CMK (cell line): ENCODE measurements around the gene CYP2B6.
"Not testable (repeated sequence)": the region's sequence is repeated elsewhere in the genome, so short reads cannot be mapped to it uniquely, and the experiment has no call there.

ENCODE experiments used
- DNase-seq: peaks from one replicate; pipeline ENCODE4 v3.0.0-alpha.2; 2010; ENCODE audit warnings: low read depth

Gene CYP2B6

DNA sequence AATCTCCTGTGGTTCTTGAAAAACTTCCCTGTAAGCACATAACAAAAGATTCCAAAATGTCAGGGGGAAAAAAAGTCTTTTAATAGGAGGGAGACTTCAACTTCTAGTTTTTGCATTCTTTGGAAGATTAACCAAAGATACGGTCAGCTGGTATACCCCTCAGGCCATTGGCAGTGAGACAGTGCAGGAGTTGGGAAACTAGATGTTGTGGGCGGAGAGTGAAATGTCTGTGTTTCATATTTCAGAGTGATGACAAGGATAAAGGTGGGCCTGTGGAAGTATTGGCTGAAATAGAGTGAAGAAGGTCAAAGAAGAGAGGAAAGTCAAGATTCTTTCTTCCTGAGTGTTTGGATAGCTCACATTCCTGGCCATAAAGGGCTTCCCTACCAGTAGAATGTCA, 40.8 kb downstream of the CYP2B6 start:
- no peak for DNase-seq

DNA sequence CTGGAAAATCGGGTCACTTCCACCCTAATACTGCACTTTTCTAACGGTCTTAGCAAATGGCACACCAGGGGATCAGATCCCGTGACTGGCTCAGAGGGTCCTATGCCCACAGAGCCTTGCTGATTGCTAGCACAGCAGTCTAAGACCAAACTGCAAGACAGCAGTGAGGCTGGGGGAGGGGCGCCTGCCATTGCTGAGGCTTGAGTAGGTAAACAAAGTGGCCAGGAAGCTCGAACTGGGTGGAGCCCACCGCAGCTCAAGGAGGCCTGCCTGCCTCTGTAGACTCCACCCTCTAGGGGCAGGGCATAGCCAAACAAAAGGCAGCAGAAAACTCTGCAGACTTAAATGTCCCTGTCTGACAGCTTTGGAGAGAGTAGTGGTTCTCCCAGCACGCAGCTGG, 42.2 kb downstream of the CYP2B6 start:
- not testable (repeated sequence) for DNase-seq

DNA sequence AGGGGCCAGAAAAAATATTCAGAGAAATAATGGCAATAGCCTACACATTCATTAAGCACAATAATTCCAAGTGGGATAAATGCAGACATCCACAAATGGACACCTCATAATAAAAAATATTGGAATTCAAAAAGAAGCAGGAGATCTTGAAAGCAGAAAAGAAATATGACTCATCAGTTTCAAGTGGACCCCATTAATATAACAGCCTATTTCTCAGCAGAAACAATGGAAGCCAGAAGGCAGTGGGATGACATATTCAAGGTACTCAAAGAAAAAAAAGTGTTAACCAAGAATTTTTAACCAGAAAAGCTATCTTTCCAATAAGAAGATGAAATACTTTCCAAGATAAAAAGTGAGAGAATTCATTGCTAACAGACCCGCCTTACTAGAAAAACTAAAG, 48.7 kb downstream of the CYP2B6 start:
- no peak for DNase-seq

DNA sequence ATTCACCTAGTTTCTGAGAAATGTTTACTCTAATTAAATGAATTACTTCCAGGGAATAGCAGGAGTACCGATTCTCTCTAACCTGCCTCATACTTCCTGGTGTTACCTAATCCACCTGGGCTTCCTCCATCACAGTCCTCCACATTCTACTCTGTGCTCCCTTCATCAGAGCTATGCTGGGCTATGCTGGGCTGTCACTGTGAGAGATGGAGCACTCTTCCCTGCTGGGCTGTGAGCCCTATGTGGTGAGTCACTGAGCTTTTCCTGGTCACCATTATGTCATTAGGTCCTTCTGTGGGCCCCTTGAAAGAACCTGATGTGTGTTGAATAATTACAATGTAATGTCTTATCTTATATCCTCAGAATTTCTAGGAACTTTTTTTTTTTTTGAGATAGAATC, 54.0 kb downstream of the CYP2B6 start:
- DNase-seq, result not testable (repeated sequence)

DNA sequence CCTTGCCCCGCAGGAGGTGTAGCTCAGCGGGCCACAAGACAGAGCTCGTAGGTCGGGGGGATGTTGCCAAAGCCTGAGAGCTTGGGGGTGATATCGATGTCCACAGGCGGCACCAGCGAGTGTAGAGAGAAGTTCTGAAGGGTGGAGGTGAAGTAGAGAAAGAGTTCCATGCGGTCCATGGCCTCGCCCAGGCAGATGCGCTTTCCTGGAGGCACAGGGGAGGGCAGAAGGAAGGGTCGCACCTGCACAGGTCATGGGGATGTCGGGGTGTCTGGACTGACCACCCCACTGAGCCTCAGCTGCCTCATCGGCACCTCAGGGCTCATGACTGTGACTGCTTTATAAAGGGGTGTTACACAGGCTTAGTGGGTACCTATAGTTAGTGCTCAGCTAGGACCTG, 59.3 kb downstream of the CYP2B6 start:
- DNase-seq, result no peak

DNA sequence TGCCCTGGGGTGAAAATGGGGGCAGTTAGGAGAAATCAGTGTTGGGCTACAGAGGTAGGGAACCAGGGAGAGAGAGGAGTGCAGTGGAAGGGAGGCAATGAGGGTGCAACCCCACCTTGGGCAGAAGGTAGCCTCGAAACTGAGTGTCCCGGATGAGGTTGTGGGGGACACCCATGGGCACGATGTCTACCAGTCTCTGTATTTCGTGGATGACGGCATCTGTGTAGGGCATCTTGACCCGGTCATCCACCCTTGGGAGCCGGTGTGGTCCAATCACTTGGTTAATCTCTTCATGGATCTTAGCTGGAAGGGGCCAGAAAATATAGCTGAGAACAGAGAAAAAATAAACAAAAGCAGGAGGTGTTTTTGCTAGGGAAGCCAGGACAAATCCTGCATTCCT, 61.1 kb downstream of the CYP2B6 start:
- DNase-seq, result not testable (repeated sequence)

DNA sequence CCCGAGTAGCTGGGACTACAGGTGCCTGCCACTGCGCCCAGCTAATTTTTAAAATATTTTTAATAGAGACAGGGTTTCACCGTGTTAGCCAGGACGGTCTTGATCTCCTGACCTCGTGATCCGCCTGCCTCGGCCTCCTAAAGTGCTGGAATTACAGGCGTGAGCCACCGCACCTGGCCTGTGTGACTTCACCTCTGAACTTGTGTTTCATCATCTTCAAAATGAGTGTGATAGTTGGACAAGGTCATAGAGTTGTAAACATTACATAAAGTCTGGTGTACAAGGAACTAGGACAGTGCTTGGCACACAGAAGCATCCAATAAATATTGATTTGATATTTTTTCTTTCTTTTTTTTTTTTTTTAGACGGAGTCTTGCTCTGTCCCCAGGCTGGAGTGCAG, 62.2 kb downstream of the CYP2B6 start:
- not testable (repeated sequence) for DNase-seq

DNA sequence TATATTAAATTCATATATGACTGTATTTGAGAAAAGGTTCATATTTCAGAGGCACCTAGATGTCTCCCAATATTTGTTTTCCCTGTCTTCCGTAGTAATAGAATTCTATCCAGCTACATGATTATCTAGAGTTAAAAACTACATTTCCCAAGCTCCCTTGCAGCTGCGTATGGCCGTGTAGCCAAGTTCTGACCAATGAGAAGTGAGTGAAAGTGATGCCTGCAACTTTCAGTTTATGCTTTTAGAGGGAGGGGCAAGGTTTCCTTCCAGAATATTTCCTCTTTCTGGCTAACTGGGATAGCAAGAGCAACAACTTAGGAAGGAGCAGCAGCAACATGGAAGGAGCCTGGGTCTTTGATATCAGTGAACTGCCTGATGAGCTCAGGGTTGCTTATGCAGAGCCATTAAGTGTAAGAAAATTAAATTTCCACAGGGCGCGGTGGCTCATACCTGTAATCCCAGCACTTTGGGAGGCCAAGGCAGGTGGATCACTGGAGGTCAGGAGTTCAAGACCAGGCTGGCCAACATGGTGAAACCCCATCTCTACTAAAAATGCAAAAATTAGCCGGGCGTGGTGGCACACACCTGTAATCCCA, 74.0 kb downstream of the CYP2B6 start:
- no peak for DNase-seq
